ENCODE measurements around the gene EVX2.

DNA sequence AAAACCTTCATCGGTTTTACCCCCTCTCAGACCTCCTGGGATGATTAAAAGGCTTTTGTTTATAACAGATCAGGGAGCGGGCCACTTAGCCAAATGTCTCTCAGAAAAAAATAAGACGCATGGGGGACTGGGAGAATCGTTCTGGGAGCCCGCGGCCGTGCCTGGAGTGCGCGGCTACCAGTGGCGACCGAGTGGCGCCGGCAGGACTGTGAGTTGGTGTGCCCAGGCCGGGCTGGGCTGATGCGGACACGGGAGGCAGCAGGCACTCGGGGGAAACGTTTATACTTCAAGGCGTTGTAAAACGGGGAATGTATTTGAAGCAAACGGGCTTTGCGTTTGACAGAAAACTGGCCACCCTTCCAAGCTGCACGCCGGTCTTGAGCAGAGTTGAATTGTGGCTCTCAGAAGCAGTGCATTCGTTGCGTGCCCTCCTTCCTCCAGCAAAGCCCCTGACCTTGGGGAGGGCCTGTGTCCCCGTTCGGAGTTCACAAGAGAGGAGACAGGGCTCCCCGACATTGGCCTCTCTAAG lies 28.1 kb upstream of the EVX2 start:
- TF ChIP-seq, protein P1, sequence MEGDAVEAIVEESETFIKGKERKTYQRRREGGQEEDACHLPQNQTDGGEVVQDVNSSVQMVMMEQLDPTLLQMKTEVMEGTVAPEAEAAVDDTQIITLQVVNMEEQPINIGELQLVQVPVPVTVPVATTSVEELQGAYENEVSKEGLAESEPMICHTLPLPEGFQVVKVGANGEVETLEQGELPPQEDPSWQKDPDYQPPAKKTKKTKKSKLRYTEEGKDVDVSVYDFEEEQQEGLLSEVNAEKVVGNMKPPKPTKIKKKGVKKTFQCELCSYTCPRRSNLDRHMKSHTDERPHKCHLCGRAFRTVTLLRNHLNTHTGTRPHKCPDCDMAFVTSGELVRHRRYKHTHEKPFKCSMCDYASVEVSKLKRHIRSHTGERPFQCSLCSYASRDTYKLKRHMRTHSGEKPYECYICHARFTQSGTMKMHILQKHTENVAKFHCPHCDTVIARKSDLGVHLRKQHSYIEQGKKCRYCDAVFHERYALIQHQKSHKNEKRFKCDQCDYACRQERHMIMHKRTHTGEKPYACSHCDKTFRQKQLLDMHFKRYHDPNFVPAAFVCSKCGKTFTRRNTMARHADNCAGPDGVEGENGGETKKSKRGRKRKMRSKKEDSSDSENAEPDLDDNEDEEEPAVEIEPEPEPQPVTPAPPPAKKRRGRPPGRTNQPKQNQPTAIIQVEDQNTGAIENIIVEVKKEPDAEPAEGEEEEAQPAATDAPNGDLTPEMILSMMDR (conservative IDR thresholded peaks at IDR 0.05; ENCODE audit: low read depth, low read length): no peak
- no peak for TF ChIP-seq EZH2 (IDR thresholded peaks at IDR 0.05; ENCODE audit: low read length, unreplicated experiment)

Measured in PC-3 (cell line).